ENCODE measurements around the gene NKD2. TPM values are rescaled to one million over a fixed set of nuclear protein-coding genes. Genes with fewer than 3 reads are reported as not detected.

NKD2 gene
- total and polyA plus RNA-seq, 2 experiments from 2014 or later: 9.0 to 11.9 TPM

GRCh38 chr5:982377-983237 is 26.0 kb upstream of the NKD2 start:
- no peak overlapping the region for H3K4me2 ChIP-seq
- H3F3A ChIP-seq (replicated peaks; ENCODE audit: low read depth): no peaks in the 10 kb centered on the region
- peak; percentile 99 for ATAC-seq
- Mint-ChIP-seq H3K4me3 (no peak overlapping the region), H3K27ac (no peak overlapping the region), H3K36me3 (ENCODE audit: low read depth) (no peaks in the 10 kb centered on the region), H3K27me3 (ENCODE audit: insufficient read depth, low read depth, poor library complexity) (peaks cover 15% of the 10 kb centered on the region), H3K4me1 (peaks cover 5% of the 10 kb centered on the region; the same call in 2 of the 3 replicates), H3K9me3 (peaks cover 30% of the 10 kb centered on the region)
- peak overlapping the region; percentile 69; the same call in 1 of the 2 replicates for H2AFZ ChIP-seq
- no peaks in the 10 kb centered on the region for H3K27me3 ChIP-seq (ENCODE audit: insufficient read depth)
- H3K27ac ChIP-seq (ENCODE audit: low read depth): no peak overlapping the region
- H3K4me3 ChIP-seq: no peak overlapping the region
- no peaks in the 10 kb centered on the region for H3K4me1 ChIP-seq (ENCODE audit: insufficient read depth)
- H4K20me1 ChIP-seq (replicated peaks; ENCODE audit: insufficient read depth): no peaks in the 10 kb centered on the region
- no peaks in the 10 kb centered on the region for H3K36me3 ChIP-seq (ENCODE audit: insufficient read depth)
- TF ChIP-seq CREB1 (CRISPR knock-in tag; IDR thresholded peaks at IDR 0.05; ENCODE audit: low read depth) (no peak), CTCF (conservative IDR thresholded peaks at IDR 0.05; ENCODE audit: low read depth in 2 of 2) (peak; percentile 60 to 79)
- 0 out of 2 replicates have a peak, but pooled peaks cover 4% of the 10 kb centered on the region for H3K9me2 ChIP-seq (ENCODE audit: insufficient read depth)
- peak; percentile 84 for DNase-seq (ENCODE audit: low spot score)
- no peaks in the 10 kb centered on the region for H3K79me2 ChIP-seq (replicated peaks; ENCODE audit: insufficient read depth)

DNA sequence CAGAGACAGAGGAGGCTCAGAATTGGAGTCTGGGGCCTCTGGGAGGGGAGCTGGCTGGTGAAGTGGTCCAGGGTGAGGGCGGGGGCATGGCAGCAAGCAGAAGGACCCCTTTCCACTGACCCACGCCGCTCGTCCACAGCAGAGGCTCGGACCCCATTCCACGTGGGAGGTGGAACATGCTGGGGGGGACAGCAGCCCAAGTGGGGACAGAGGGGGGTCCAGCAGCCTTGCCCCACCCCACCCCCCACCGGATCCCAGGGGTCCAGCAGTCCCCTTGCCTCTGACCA is 25.4 kb upstream of the NKD2 start:
- no peak for DNase-seq (ENCODE audit: low spot score)
- H3K36me3 Mint-ChIP-seq (ENCODE audit: low read depth): no peaks in the 10 kb centered on the region
- no peak for TF ChIP-seq CREB1 (CRISPR knock-in tag; IDR thresholded peaks at IDR 0.05; ENCODE audit: low read depth)
- TF ChIP-seq EZH2 (IDR thresholded peaks at IDR 0.05; ENCODE audit: low read depth, unreplicated experiment): no peak
- TF ChIP-seq STAT1 (IDR thresholded peaks at IDR 0.05; ENCODE audit: unreplicated experiment): no peak
- no peak for TF ChIP-seq ZNF331 (CRISPR knock-in tag; IDR thresholded peaks at IDR 0.05; ENCODE audit: low read depth)
- TF ChIP-seq, protein P1, sequence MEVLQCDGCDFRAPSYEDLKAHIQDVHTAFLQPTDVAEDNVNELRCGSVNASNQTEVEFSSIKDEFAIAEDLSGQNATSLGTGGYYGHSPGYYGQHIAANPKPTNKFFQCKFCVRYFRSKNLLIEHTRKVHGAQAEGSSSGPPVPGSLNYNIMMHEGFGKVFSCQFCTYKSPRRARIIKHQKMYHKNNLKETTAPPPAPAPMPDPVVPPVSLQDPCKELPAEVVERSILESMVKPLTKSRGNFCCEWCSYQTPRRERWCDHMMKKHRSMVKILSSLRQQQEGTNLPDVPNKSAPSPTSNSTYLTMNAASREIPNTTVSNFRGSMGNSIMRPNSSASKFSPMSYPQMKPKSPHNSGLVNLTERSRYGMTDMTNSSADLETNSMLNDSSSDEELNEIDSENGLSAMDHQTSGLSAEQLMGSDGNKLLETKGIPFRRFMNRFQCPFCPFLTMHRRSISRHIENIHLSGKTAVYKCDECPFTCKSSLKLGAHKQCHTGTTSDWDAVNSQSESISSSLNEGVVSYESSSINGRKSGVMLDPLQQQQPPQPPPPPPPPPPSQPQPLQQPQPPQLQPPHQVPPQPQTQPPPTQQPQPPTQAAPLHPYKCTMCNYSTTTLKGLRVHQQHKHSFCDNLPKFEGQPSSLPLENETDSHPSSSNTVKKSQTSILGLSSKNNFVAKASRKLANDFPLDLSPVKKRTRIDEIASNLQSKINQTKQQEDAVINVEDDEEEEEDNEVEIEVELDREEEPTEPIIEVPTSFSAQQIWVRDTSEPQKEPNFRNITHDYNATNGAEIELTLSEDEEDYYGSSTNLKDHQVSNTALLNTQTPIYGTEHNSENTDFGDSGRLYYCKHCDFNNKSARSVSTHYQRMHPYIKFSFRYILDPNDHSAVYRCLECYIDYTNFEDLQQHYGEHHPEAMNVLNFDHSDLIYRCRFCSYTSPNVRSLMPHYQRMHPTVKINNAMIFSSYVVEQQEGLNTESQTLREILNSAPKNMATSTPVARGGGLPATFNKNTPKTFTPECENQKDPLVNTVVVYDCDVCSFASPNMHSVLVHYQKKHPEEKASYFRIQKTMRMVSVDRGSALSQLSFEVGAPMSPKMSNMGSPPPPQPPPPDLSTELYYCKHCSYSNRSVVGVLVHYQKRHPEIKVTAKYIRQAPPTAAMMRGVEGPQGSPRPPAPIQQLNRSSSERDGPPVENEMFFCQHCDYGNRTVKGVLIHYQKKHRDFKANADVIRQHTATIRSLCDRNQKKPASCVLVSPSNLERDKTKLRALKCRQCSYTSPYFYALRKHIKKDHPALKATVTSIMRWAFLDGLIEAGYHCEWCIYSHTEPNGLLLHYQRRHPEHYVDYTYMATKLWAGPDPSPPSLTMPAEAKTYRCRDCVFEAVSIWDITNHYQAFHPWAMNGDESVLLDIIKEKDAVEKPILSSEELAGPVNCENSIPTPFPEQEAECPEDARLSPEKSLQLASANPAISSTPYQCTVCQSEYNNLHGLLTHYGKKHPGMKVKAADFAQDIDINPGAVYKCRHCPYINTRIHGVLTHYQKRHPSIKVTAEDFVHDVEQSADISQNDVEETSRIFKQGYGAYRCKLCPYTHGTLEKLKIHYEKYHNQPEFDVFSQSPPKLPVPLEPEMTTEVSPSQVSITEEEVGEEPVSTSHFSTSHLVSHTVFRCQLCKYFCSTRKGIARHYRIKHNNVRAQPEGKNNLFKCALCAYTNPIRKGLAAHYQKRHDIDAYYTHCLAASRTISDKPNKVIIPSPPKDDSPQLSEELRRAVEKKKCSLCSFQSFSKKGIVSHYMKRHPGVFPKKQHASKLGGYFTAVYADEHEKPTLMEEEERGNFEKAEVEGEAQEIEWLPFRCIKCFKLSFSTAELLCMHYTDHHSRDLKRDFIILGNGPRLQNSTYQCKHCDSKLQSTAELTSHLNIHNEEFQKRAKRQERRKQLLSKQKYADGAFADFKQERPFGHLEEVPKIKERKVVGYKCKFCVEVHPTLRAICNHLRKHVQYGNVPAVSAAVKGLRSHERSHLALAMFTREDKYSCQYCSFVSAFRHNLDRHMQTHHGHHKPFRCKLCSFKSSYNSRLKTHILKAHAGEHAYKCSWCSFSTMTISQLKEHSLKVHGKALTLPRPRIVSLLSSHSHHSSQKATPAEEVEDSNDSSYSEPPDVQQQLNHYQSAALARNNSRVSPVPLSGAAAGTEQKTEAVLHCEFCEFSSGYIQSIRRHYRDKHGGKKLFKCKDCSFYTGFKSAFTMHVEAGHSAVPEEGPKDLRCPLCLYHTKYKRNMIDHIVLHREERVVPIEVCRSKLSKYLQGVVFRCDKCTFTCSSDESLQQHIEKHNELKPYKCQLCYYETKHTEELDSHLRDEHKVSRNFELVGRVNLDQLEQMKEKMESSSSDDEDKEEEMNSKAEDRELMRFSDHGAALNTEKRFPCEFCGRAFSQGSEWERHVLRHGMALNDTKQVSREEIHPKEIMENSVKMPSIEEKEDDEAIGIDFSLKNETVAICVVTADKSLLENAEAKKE (CRISPR knock-in tag; IDR thresholded peaks at IDR 0.05): no peak
- no peak for TF ChIP-seq EZH2phosphoT487 (IDR thresholded peaks at IDR 0.05; ENCODE audit: unreplicated experiment)
- TF ChIP-seq JUNB (IDR thresholded peaks at IDR 0.05; ENCODE audit: unreplicated experiment): no peak
- TF ChIP-seq REST (IDR thresholded peaks at IDR 0.05; ENCODE audit: unreplicated experiment): no peak

More for the DNA sequence above, 25.4 kb upstream of the NKD2 start:
- Mint-ChIP-seq H3K4me1 (peaks cover 5% of the 10 kb centered on the region; the same call in 2 of the 3 replicates), H3K4me3 (no peak overlapping the region), H3K27ac (no peak overlapping the region), H3K27me3 (ENCODE audit: insufficient read depth, low read depth, poor library complexity) (peaks cover 14% of the 10 kb centered on the region), H3K9me3 (peaks cover 35% of the 10 kb centered on the region)
- no peaks in the 10 kb centered on the region for H3F3A ChIP-seq (replicated peaks; ENCODE audit: low read depth)
- H3K9me2 ChIP-seq (ENCODE audit: insufficient read depth): 0 out of 2 replicates have a peak, but pooled peaks cover 4% of the 10 kb centered on the region
- H3K27me3 ChIP-seq (ENCODE audit: insufficient read depth): no peaks in the 10 kb centered on the region
- no peak overlapping the region for H3K4me3 ChIP-seq
- peak overlapping the region; percentile 69; the same call in 1 of the 2 replicates for H2AFZ ChIP-seq
- H3K4me1 ChIP-seq (ENCODE audit: insufficient read depth): no peaks in the 10 kb centered on the region
- H3K36me3 ChIP-seq (ENCODE audit: insufficient read depth): no peaks in the 10 kb centered on the region
- H3K79me2 ChIP-seq (replicated peaks; ENCODE audit: insufficient read depth): no peaks in the 10 kb centered on the region
- no peaks in the 10 kb centered on the region for H4K20me1 ChIP-seq (replicated peaks; ENCODE audit: insufficient read depth)
- no peak overlapping the region for H3K4me2 ChIP-seq
- no peak for ATAC-seq
- no peak overlapping the region for H3K27ac ChIP-seq (ENCODE audit: low read depth)

Measured in GM23338 (cell line).